ENCODE measurements around the gene MAN2A2. TPM values are rescaled to one million over a fixed set of nuclear protein-coding genes. Genes with fewer than 3 reads are reported as not detected.

Gene MAN2A2
- total RNA-seq, 1 experiment from 2014 or later, result 3.9 TPM

- Histone ChIP-seq H3K27ac (peak within 1 kb of the TSS; percentile 6; the same call in 1 of the 2 replicates), H3K4me1 (replicated peaks) (peaks cover 38% of the 10 kb centered on the region), H3K9me3 (replicated peaks) (no peaks in the 10 kb centered on the region), H3K4me3 (peak within 1 kb of the TSS; percentile 62), H3K27me3 (replicated peaks) (no peaks in the 10 kb centered on the region), H3K36me3 (peaks cover 37% of the 10 kb centered on the region)
- DNase-seq (ENCODE audit: low read depth in 1 of 2, low spot score in 2 of 2), result peak; percentile 78 to 91
These were observed 32.0 kb downstream of the MAN2A2 start, which contains the start of gene UNC45A for GRCh38 chr15:90934949-90935751. Gene UNC45A (plus strand): TSS chr15:90935285. CDS start chr15:90935325, 40 bp downstream.

- no peak for DNase-seq (ENCODE audit: low read depth in 1 of 2, low spot score in 2 of 2)
- no peaks in the 10 kb centered on the region for H3K9me3 ChIP-seq (replicated peaks)
These were observed 33.7 kb downstream of the MAN2A2 start for GRCh38 chr15:90936823-90937222.

GRCh38 chr15:90938261-90938660 lies 35.2 kb downstream of the MAN2A2 start:
- Histone ChIP-seq H3K4me1 (replicated peaks) (peaks cover 23% of the 10 kb centered on the region), H3K9me3 (replicated peaks) (no peaks in the 10 kb centered on the region), H3K27me3 (replicated peaks) (no peaks in the 10 kb centered on the region), H3K27ac (no peak overlapping the region), H3K36me3 (peaks cover 66% of the 10 kb centered on the region), H3K4me3 (no peak overlapping the region)
- DNase-seq (ENCODE audit: low read depth in 1 of 2, low spot score in 2 of 2), result no peak

More at GRCh38 chr15:90936823-90937222, 33.7 kb downstream of the MAN2A2 start:
- Histone ChIP-seq H3K27ac (no peak overlapping the region), H3K36me3 (peaks cover 52% of the 10 kb centered on the region), H3K4me1 (replicated peaks) (peaks cover 32% of the 10 kb centered on the region), H3K27me3 (replicated peaks) (no peaks in the 10 kb centered on the region), H3K4me3 (no peak overlapping the region)

- H3K27ac ChIP-seq, result no peak overlapping the region
- peaks cover 74% of the 10 kb centered on the region for H3K36me3 ChIP-seq
- no peak for DNase-seq (ENCODE audit: low read depth in 1 of 2, low spot score in 2 of 2)
- H3K27me3 ChIP-seq (replicated peaks), result no peaks in the 10 kb centered on the region
- H3K4me1 ChIP-seq (replicated peaks), result peaks cover 15% of the 10 kb centered on the region
- no peak overlapping the region for H3K4me3 ChIP-seq
- no peaks in the 10 kb centered on the region for H3K9me3 ChIP-seq (replicated peaks)
These were observed 36.7 kb downstream of the MAN2A2 start for GRCh38 chr15:90939756-90940155.

- no peaks in the 10 kb centered on the region for H3K9me3 ChIP-seq (replicated peaks)
- no peak overlapping the region for H3K27ac ChIP-seq
- no peak overlapping the region for H3K4me3 ChIP-seq
- peaks cover 8% of the 10 kb centered on the region for H3K4me1 ChIP-seq (replicated peaks)
- DNase-seq (ENCODE audit: low read depth in 1 of 2, low spot score in 2 of 2), result no peak
- H3K36me3 ChIP-seq, result peaks cover 85% of the 10 kb centered on the region
- H3K27me3 ChIP-seq (replicated peaks), result no peaks in the 10 kb centered on the region
These were observed 37.9 kb downstream of the MAN2A2 start for GRCh38 chr15:90941038-90941437.

GRCh38 chr15:90942354-90943120 lies 39.4 kb downstream of the MAN2A2 start:
- Histone ChIP-seq H3K4me3 (no peak overlapping the region), H3K36me3 (peaks cover 85% of the 10 kb centered on the region)

GRCh38 chr15:90945091-90945490 lies 42.0 kb downstream of the MAN2A2 start:
- Histone ChIP-seq H3K27me3 (replicated peaks) (no peaks in the 10 kb centered on the region), H3K9me3 (replicated peaks) (no peaks in the 10 kb centered on the region), H3K4me3 (no peak overlapping the region), H3K36me3 (peaks cover 84% of the 10 kb centered on the region), H3K4me1 (replicated peaks) (no peaks in the 10 kb centered on the region), H3K27ac (no peak overlapping the region)
- no peak for DNase-seq (ENCODE audit: low read depth in 1 of 2, low spot score in 2 of 2)

More at GRCh38 chr15:90942354-90943120, 39.4 kb downstream of the MAN2A2 start:
- Histone ChIP-seq H3K27me3 (replicated peaks) (no peaks in the 10 kb centered on the region), H3K4me1 (replicated peaks) (no peaks in the 10 kb centered on the region), H3K27ac (no peak overlapping the region), H3K9me3 (replicated peaks) (no peaks in the 10 kb centered on the region)
- no peak for DNase-seq (ENCODE audit: low read depth in 1 of 2, low spot score in 2 of 2)

GRCh38 chr15:90946538-90946937 lies 43.4 kb downstream of the MAN2A2 start:
- H3K4me1 ChIP-seq (replicated peaks), result no peaks in the 10 kb centered on the region
- peaks cover 83% of the 10 kb centered on the region for H3K36me3 ChIP-seq
- H3K9me3 ChIP-seq (replicated peaks), result no peaks in the 10 kb centered on the region
- no peak overlapping the region for H3K27ac ChIP-seq
- H3K4me3 ChIP-seq, result no peak overlapping the region
- H3K27me3 ChIP-seq (replicated peaks), result no peaks in the 10 kb centered on the region
- no peak for DNase-seq (ENCODE audit: low read depth in 1 of 2, low spot score in 2 of 2)

GRCh38 chr15:90946941-90947576 lies 44.0 kb downstream of the MAN2A2 start:
- no peaks in the 10 kb centered on the region for H3K9me3 ChIP-seq (replicated peaks)
- peaks cover 85% of the 10 kb centered on the region for H3K36me3 ChIP-seq
- no peak overlapping the region for H3K4me3 ChIP-seq
- H3K27ac ChIP-seq, result no peak overlapping the region
- H3K27me3 ChIP-seq (replicated peaks), result no peaks in the 10 kb centered on the region
- no peaks in the 10 kb centered on the region for H3K4me1 ChIP-seq (replicated peaks)
- no peak for DNase-seq (ENCODE audit: low read depth in 1 of 2, low spot score in 2 of 2)

GRCh38 chr15:90947577-90948357 lies 44.7 kb downstream of the MAN2A2 start:
- peaks cover 82% of the 10 kb centered on the region for H3K36me3 ChIP-seq

GRCh38 chr15:90948506-90948905 lies 45.4 kb downstream of the MAN2A2 start:
- H3K4me1 ChIP-seq (replicated peaks), result no peaks in the 10 kb centered on the region
- H3K36me3 ChIP-seq, result peaks cover 82% of the 10 kb centered on the region
- no peak for DNase-seq (ENCODE audit: low read depth in 1 of 2, low spot score in 2 of 2)
- no peaks in the 10 kb centered on the region for H3K9me3 ChIP-seq (replicated peaks)
- no peaks in the 10 kb centered on the region for H3K27me3 ChIP-seq (replicated peaks)
- no peak overlapping the region for H3K27ac ChIP-seq
- H3K4me3 ChIP-seq, result no peak overlapping the region

More at GRCh38 chr15:90947577-90948357, 44.7 kb downstream of the MAN2A2 start:
- Histone ChIP-seq H3K9me3 (replicated peaks) (no peaks in the 10 kb centered on the region), H3K27me3 (replicated peaks) (no peaks in the 10 kb centered on the region), H3K27ac (no peak overlapping the region), H3K4me3 (no peak overlapping the region), H3K4me1 (replicated peaks) (no peaks in the 10 kb centered on the region)
- no peak for DNase-seq (ENCODE audit: low read depth in 1 of 2, low spot score in 2 of 2)

GRCh38 chr15:90949979-90950675 lies 47.0 kb downstream of the MAN2A2 start:
- H3K27me3 ChIP-seq (replicated peaks), result no peaks in the 10 kb centered on the region
- H3K4me3 ChIP-seq, result no peak overlapping the region
- no peaks in the 10 kb centered on the region for H3K4me1 ChIP-seq (replicated peaks)
- H3K27ac ChIP-seq, result no peak overlapping the region
- H3K9me3 ChIP-seq (replicated peaks), result no peaks in the 10 kb centered on the region
- peaks cover 78% of the 10 kb centered on the region for H3K36me3 ChIP-seq
- no peak for DNase-seq (ENCODE audit: low read depth in 1 of 2, low spot score in 2 of 2)

All from SJSA1 (cell line).